ENCODE results near the gene RALGAPA2. TPM values are rescaled to one million over a fixed set of nuclear protein-coding genes. Genes with fewer than 3 reads are reported as not detected.

RALGAPA2 gene
- total and polyA plus RNA-seq, 10 donors, result 1.2 to 55.2 (median 29.4) TPM

DNA sequence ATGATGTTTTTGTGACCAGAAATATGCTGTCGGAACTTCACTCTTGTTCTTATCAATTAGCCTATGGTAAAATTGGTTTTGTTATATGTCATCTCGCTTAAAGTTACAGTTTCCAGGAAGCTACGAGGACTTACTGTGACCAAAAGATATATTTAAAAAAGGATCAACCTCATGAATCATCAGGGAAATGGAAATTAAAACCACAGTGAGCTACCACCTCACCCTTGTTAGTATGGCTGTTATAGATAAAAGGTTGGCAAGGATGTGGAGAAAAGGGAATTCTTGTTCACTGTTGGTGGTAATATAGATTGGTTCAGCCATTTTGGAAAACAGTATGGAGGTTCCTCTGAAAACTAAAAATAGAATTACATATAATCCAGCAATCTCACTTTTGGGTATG lies 358.9 kb downstream of the RALGAPA2 start:
- no peaks in the 10 kb centered on the region for H3K4me1 ChIP-seq
- WGBS, 5 donors, result 46 to 64% (median 52%) methylated on average over 3 of the region's 3 CpGs
- no peaks in the 10 kb centered on the region for H3K36me3 ChIP-seq
- no peak overlapping the region for H3K27ac ChIP-seq
- no peak overlapping the region for H3K4me3 ChIP-seq
- intact Hi-C loops (cut with DNase I; ENCODE audit: low total_unique reads), result no loop called here
- TF ChIP-seq POLR2A (IDR thresholded peaks at IDR 0.05) (no peak), POLR2AphosphoS5 (IDR thresholded peaks at IDR 0.05) (no peak)
- TF ChIP-seq, protein P1, sequence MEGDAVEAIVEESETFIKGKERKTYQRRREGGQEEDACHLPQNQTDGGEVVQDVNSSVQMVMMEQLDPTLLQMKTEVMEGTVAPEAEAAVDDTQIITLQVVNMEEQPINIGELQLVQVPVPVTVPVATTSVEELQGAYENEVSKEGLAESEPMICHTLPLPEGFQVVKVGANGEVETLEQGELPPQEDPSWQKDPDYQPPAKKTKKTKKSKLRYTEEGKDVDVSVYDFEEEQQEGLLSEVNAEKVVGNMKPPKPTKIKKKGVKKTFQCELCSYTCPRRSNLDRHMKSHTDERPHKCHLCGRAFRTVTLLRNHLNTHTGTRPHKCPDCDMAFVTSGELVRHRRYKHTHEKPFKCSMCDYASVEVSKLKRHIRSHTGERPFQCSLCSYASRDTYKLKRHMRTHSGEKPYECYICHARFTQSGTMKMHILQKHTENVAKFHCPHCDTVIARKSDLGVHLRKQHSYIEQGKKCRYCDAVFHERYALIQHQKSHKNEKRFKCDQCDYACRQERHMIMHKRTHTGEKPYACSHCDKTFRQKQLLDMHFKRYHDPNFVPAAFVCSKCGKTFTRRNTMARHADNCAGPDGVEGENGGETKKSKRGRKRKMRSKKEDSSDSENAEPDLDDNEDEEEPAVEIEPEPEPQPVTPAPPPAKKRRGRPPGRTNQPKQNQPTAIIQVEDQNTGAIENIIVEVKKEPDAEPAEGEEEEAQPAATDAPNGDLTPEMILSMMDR (IDR thresholded peaks at IDR 0.05 in 8 of 11, conservative IDR thresholded peaks at IDR 0.05 in 3 of 11), result no peak
- peaks cover 0 to 5% (median 0%) of the 10 kb centered on the region in 8 donors for H3K9me3 ChIP-seq
- peaks cover 0 to 23% (median 0%) of the 10 kb centered on the region in 7 donors for H3K27me3 ChIP-seq (replicated peaks in 1 of 7)
- DNase-seq, result no peak

DNA sequence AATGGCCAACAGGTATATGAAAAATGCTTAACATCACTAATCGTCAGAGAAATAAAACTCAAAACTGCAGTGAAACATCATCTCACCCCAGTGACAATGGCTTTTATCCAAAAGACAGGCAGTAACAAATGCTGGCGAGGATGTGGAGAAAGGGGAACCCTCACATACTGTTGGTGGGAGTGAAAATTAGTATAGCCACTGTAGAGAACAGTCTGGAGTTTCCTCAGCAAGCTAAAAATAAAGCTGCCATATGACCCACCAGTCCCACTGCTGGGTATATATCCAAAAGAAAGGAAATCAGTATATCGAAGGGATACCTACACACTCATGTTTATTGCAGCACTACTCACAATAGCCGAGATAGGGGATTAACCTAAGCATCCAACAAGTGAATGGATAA lies 368.0 kb downstream of the RALGAPA2 start:
- DNase-seq, result no peak
- Histone ChIP-seq H3K36me3 (no peaks in the 10 kb centered on the region), H3K4me1 (no peaks in the 10 kb centered on the region), H3K4me3 (no peak overlapping the region), H3K27me3 (replicated peaks in 1 of 7) (peaks cover 0 to 15% (median 0%) of the 10 kb centered on the region in 7 donors), H3K27ac (no peak overlapping the region), H3K9me3 (peaks cover 0 to 24% (median 13%) of the 10 kb centered on the region in 8 donors)
- intact Hi-C loops (cut with DNase I; ENCODE audit: low total_unique reads), result no loop called here
- TF ChIP-seq POLR2AphosphoS5 (IDR thresholded peaks at IDR 0.05) (no peak), POLR2A (IDR thresholded peaks at IDR 0.05) (no peak)
- TF ChIP-seq, protein P1 (IDR thresholded peaks at IDR 0.05 in 8 of 11, conservative IDR thresholded peaks at IDR 0.05 in 3 of 11), result no peak
- WGBS, 5 donors, result 83 to 91% (median 87%) methylated on average over 4 of the region's 4 CpGs

DNA sequence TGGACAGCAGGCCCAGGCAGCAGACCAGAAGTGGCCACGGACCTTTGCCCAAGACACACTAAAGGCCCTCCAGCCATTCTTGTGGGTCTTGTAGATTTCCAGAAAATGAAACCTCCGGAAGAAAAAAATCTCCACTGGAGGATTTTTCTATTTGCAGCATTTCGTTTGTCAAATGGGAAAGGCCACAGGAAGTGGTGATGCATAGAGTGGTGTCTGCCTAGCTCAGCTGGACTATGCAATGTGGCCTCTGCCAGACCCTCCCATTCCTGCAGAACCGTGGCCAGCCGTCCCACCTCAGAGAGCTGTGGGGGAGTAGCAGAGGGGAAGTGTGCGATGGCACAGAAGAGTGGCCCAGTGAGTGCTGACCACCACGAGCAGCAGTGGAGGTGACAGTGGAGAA lies 368.5 kb downstream of the RALGAPA2 start:
- TF ChIP-seq, protein P1 (IDR thresholded peaks at IDR 0.05 in 8 of 11, conservative IDR thresholded peaks at IDR 0.05 in 3 of 11), result no peak
- TF ChIP-seq POLR2AphosphoS5 (IDR thresholded peaks at IDR 0.05), result no peak
- no peak for TF ChIP-seq POLR2A (IDR thresholded peaks at IDR 0.05)
- 56 to 73% (median 66%) methylated on average over 7 of the region's 7 CpGs for WGBS, 5 donors
- DNase-seq, result no peak
- Histone ChIP-seq H3K27ac (no peak overlapping the region), H3K27me3 (replicated peaks in 1 of 7) (peaks cover 0 to 15% (median 0%) of the 10 kb centered on the region in 7 donors), H3K36me3 (no peaks in the 10 kb centered on the region), H3K4me1 (no peaks in the 10 kb centered on the region), H3K9me3 (peaks cover 0 to 24% (median 13%) of the 10 kb centered on the region in 8 donors), H3K4me3 (no peak overlapping the region)
- intact Hi-C loops (cut with DNase I; ENCODE audit: low total_unique reads), result no loop called here

Small RNAs within 50 kb of the gene (small RNA-seq; reads per million reads assigned to genes)
- gene EIF4E2P1 (0 reads per million in 4 donors), gene RN7SL607P (0 reads per million in 4 donors)

Data from spleen (tissue), 11 donors.